ENCODE measurements around the gene SH3TC2. TPM values are rescaled to one million over a fixed set of nuclear protein-coding genes. Genes with fewer than 3 reads are reported as not detected.

The SH3TC2 gene
- total RNA-seq, 3 donors from 2014 or later: 0.48 to 9.4 (median 2.3) TPM

DNA sequence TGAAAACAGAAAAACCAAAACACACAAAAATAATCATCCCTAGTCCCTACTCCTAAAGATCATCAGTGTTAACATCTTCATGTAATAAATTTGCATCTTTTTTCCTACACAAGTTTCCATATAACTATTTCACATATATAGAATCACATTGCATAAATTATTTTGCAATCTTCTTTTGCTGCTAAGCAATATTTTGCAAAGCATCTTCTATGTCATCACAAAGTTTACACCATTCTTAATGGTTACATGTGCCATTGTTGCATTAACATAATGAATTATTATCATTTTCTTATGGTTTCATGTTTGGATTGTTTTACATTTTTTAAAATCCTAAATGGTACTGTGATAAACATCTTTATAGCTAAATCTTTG is 17.8 kb downstream of the SH3TC2 start:
- intact Hi-C loops (cut with DNase I; ENCODE audit: low total_unique reads): no loop called here
- Histone ChIP-seq H3K4me1 (no peaks in the 10 kb centered on the region), H3K27me3 (no peaks in the 10 kb centered on the region), H3K27ac (no peak overlapping the region), H3K36me3 (no peaks in the 10 kb centered on the region), H3K9me3 (no peaks in the 10 kb centered on the region), H3K4me3 (no peak overlapping the region)
- no peak for DNase-seq (ENCODE audit: low spot score in 2 of 2)
- TF ChIP-seq POLR2AphosphoS5 (IDR thresholded peaks at IDR 0.05) (no peak), POLR2A (IDR thresholded peaks at IDR 0.05) (no peak)
- TF ChIP-seq, protein P1, sequence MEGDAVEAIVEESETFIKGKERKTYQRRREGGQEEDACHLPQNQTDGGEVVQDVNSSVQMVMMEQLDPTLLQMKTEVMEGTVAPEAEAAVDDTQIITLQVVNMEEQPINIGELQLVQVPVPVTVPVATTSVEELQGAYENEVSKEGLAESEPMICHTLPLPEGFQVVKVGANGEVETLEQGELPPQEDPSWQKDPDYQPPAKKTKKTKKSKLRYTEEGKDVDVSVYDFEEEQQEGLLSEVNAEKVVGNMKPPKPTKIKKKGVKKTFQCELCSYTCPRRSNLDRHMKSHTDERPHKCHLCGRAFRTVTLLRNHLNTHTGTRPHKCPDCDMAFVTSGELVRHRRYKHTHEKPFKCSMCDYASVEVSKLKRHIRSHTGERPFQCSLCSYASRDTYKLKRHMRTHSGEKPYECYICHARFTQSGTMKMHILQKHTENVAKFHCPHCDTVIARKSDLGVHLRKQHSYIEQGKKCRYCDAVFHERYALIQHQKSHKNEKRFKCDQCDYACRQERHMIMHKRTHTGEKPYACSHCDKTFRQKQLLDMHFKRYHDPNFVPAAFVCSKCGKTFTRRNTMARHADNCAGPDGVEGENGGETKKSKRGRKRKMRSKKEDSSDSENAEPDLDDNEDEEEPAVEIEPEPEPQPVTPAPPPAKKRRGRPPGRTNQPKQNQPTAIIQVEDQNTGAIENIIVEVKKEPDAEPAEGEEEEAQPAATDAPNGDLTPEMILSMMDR (IDR thresholded peaks at IDR 0.05): no peak

DNA sequence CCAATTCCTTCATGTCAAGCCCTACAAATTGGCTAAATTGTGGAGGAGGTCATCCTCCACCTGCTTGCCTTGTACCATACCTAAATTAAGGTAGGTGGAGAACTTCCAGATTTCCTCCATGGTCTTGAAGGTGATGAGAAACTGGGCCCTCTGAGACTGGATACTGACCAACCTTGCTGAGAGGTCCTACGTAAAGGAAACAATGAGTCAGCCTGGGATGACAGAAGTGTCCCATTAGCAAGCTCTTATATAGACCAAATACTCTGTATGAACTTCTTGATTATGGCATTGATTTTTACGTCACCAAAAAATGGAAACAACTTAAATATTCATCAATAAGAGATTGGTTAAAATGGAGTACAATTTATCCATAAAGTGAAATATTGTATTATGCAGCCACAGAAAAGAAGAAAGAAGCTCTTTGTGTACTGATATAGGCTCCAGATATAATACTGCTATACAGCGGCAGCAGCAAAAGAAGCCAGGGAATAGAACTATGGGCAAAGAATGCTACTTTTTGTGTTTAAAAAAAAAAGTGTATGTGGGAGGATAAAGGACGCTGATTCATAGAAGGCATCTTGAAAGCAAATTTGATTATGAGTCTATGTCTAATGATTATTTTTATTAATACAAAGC is 18.3 kb downstream of the SH3TC2 start:
- Histone ChIP-seq H3K4me3 (no peak overlapping the region), H3K27ac (no peak overlapping the region), H3K27me3 (no peaks in the 10 kb centered on the region), H3K36me3 (no peaks in the 10 kb centered on the region), H3K9me3 (no peaks in the 10 kb centered on the region), H3K4me1 (no peaks in the 10 kb centered on the region)
- DNase-seq (ENCODE audit: low spot score in 2 of 2): no peak
- TF ChIP-seq, protein P1 (IDR thresholded peaks at IDR 0.05): no peak
- TF ChIP-seq POLR2A (IDR thresholded peaks at IDR 0.05) (no peak), POLR2AphosphoS5 (IDR thresholded peaks at IDR 0.05) (no peak)
- intact Hi-C loops (cut with DNase I; ENCODE audit: low total_unique reads): no loop called here

DNA sequence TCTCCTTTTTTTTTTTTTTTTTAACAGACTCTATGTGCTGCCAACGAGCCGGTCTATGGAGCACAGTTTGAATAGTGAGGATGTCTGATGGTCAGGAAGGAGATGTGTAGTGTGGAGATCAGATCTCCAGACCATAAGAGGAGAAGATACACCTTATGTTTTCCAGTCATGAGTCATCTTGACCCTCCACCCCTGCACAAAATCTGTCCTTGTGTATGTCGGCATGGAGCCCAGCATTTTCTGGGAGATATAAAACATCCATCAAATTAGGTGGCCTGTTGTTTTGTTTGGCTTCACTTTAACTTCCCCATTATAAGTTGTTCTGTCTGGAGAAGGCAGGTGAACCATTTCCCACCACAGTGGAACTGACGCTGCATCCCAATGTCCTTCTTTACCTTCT is 19.2 kb downstream of the SH3TC2 start:
- no peaks in the 10 kb centered on the region for H3K4me1 ChIP-seq
- TF ChIP-seq POLR2A (IDR thresholded peaks at IDR 0.05): no peak
- TF ChIP-seq, protein P1 (IDR thresholded peaks at IDR 0.05): no peak
- no peaks in the 10 kb centered on the region for H3K27me3 ChIP-seq

DNA sequence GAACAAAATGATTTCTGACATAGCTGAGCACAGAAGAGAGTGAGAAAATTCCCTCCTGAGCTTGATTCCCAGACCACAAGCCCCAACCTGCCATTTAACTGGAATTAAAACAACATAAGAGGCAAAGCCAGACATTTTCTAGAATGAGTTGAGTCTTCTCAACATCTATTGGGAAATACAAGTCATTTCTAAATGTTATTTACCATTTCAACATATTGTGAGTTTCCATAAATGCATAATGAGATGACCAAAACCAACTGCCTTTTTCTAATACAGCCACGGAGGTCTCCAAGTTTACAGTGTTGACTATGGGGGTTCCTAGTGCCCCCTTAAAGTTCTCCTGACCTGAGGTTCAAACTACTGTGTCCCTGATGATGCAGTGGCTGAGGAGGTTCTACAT is 20.0 kb downstream of the SH3TC2 start:
- no peak for DNase-seq (ENCODE audit: low spot score in 2 of 2)
- Histone ChIP-seq H3K27me3 (no peaks in the 10 kb centered on the region), H3K9me3 (no peaks in the 10 kb centered on the region), H3K4me1 (no peaks in the 10 kb centered on the region), H3K27ac (no peak overlapping the region), H3K36me3 (no peaks in the 10 kb centered on the region), H3K4me3 (no peak overlapping the region)
- intact Hi-C loops (cut with DNase I; ENCODE audit: low total_unique reads): no loop called here
- TF ChIP-seq, protein P1 (IDR thresholded peaks at IDR 0.05): no peak
- TF ChIP-seq POLR2A (IDR thresholded peaks at IDR 0.05): no peak
- no peak for TF ChIP-seq POLR2AphosphoS5 (IDR thresholded peaks at IDR 0.05)

More for the DNA sequence above, 19.2 kb downstream of the SH3TC2 start:
- Histone ChIP-seq H3K27ac (no peak overlapping the region), H3K4me3 (no peak overlapping the region), H3K9me3 (no peaks in the 10 kb centered on the region), H3K36me3 (no peaks in the 10 kb centered on the region)
- intact Hi-C loops (cut with DNase I; ENCODE audit: low total_unique reads): no loop called here
- no peak for DNase-seq (ENCODE audit: low spot score in 2 of 2)

DNA sequence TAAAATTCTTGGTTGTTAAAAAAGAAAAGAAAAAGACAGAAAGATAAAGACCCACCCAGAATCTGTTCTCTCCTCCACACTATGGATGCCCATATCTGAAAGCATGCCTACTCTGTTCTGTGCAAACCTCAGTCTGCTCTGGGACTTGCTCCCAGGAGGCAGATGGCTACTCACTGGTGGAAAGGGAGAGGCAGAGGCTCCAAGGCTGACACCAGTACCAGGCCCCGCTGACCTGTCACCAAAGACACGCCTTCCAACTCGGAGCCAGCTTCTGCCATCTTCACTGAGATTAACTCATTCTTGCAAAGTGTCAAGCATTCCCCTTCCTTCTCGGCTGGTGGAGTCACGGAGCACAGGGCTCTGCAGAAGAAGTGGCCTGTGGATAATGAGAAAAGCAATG is 21.6 kb downstream of the SH3TC2 start:
- no peaks in the 10 kb centered on the region for H3K9me3 ChIP-seq
- no peaks in the 10 kb centered on the region for H3K4me1 ChIP-seq
- TF ChIP-seq POLR2AphosphoS5 (IDR thresholded peaks at IDR 0.05) (no peak), POLR2A (IDR thresholded peaks at IDR 0.05) (no peak)
- TF ChIP-seq, protein P1 (IDR thresholded peaks at IDR 0.05): no peak
- DNase-seq (ENCODE audit: low spot score in 2 of 2): no peak
- H3K36me3 ChIP-seq: no peaks in the 10 kb centered on the region
- no peaks in the 10 kb centered on the region for H3K27me3 ChIP-seq
- no peak overlapping the region for H3K27ac ChIP-seq
- intact Hi-C loops (cut with DNase I; ENCODE audit: low total_unique reads): no loop called here
- no peak overlapping the region for H3K4me3 ChIP-seq

Measured in breast epithelium (tissue), 4 donors.